Skin of body (tissue), 2 donors: ENCODE measurements around the gene KCNT2. TPM values are rescaled to one million over a fixed set of nuclear protein-coding genes. Genes with fewer than 3 reads are reported as not detected.

Source experiments
- DNase-seq: peaks from one replicate; lab custom pipeline; 2025; lab: John Stamatoyannopoulos, UW
- total RNA-seq: library from RNA; depleted of rRNA; stranded (reverse); fragments of >200 nt; gene quantifications from one replicate; pipeline ENCODE4 v1.2.3, GENCODE V29; 2014

Gene KCNT2
- total RNA-seq, 1 donor from 2014 or later = 5.1 TPM

DNA sequence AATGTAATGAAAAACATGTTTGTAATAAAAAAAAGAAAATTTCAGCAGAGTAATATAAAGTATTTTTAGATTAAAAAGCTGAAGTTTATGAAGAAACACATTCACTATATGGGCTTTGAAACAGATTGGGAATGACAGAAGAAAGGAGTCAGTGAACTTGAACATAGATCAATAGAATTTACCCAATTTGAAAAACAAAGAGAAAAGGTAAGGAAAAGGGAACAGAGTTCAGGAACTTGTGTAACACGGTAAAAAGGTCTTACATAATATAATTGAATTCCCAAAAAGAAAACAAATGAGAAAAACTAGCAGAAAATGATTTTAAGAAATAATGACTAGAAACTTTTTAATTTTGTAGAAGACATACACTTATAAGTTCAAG is 206.8 kb downstream of the KCNT2 start:
- DNase-seq = no peak

DNA sequence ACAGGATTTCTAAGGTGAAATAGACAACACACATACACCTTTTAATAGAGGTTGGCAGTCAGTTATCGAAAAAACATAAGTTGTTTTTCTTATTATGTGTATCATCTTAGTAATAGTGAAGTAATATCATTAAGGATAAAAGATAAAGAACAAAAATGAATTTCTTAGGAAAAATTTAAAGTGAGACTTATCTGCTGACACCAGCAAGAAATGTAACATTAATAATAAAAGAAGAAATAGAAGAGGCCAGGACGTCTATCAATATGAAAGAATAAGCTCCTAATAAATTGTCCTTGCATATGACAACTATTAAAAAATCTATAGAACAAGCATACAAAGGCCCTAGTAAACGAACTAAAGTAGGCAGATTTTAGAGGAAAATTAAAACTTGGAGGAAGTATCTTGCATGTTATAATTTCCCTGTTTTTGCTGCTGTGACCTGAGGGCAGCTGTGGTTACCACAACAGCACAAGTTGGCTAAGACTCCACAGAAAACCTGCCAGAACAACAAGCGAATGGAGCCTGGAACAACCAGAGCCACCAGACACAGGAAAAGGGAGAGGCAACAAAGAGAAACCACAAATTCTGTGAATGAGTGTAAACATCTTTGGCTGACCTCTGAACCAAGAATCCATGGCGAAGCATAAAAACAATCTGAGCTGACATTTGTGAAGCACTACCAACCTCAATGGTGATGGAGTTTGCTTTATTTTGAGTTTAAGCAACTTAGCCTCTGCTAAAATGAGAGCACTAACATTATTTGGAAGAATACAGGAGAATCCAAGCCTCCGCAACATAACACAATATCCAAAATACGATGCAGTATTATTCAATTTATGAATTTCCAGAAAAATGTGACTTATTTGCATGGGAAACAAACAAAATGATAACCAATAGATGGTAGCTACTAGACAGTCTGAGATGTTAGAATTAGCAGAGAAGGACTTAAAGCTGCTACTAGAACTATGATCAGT is 207.5 kb downstream of the KCNT2 start:
- no peak for DNase-seq

DNA sequence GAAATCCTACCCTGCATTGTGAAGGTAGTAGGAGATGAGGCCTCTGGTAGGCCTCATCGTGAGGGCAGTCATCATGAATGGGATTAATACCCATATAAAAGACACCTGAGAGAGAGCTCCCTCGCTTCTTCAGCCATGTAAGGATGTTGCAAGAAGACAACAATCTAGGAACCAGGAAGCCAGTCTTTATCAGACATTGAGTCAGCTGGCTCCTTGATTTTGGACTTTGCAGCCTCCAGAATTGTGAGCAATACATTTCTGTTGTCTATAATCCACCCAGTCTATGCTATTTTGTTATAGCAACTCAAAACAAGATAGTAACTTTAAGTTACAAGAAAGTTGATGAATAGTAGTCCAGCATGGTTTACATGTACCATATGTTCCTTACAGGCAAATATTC is 208.5 kb downstream of the KCNT2 start:
- DNase-seq = no peak

DNA sequence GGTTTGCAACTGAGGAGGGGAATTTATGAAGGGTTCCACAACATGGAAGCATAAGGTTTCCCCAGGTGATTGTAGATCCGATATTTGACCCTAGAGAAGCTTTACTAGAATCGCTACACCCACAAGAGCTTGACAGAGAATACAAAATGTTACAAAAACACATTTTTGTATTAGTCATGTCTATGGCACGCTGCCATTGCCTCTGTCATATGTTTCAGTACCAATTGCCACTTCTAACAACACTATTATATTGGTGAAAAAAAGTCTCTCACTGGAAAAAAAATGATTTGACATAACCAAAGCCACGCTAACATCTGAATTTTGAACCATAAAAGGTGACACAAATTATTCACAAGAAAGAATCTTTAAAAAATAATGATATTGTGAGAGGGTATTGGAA is 214.5 kb downstream of the KCNT2 start:
- DNase-seq = peak; percentile 2

DNA sequence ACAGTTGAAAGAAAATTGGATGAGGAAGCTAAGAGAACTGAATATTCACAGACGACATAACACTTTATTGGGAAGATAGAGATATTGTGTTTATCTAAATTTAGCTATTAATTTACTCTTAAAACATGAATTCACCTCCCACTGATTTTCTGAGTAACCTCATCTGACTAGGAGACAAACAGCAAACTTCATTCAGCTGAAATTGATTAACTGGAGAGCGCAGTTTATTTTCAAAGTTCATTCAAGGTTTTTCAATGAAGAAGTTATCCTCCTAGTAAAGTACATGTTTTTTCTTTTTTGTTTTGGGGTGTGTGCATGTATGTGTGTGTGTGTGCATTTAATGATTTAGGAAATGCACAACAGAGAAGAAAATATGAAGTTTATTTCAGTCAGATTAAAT is 215.0 kb downstream of the KCNT2 start:
- DNase-seq = no peak

DNA sequence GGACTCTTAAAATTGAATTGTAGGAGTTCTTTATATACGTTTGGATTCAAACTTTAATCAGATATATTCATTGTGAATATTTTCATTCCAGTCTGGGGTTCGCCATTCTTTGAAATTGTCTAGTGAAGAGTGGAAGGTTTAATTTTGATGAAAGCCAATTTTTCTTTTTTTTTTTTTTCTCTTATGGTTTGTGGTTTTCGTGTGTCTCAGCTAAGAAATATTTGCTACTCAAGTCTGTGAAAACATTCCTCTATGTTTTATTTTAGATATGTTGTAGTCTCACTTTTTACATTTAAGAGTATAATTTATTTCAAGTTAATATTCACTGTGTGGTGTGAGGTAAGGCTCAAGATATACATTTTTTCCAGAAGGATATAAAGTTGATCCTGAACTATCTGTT is 220.5 kb downstream of the KCNT2 start:
- no peak for DNase-seq

DNA sequence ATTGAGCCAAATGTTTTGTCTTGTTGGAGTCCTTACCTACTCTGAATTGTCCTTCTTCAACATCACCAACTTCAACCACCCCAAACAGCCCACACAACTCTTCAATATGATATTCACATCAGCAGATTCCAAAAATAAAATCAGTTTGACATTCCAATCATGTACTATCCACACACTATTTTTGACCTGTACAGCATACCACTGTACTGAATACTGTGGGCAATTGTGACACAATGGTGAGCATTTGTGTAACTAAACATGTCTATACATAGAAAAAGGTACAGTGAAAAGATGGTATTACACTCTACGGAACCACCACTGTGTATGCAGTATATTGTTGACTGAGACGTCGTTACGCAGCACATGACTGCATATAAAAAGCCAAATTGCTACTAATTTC is 223.1 kb downstream of the KCNT2 start:
- DNase-seq = no peak

DNA sequence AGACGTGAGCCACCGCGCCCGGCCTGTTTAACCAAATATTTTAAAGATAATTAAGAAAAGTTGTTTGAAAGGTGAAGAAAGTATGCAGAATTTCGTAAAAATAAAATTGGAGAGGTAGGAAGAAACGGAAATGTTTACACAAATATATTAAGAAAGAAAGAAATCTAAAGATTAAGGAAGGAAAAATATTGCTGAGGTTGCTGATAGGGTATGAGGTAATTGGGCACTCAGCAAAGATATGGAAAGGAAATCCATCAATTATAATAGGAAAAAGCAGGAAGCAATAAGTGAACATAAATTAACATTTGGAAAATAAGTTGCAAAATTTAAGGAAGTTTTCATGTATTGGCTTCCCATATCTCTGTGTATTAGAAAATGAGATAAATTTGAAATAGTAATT is 225.9 kb downstream of the KCNT2 start:
- no peak for DNase-seq

DNA sequence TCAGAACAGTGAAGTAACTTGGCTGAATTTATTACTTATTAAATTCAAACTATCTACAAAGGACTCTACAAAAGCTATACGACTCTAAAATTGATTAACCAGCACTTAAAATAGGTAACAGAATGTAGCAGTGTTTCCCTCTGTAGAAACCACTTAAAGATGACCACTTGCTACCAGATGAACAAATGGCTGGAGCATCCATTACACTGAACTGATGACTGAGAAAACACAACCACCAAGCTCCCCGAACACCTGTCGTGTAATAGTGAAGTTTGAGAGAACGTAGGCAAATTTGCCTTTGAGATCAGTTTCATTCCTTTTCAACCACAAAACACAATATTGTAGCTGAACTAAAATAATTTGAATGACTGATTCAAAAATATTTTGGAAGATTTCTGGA is 226.7 kb downstream of the KCNT2 start:
- no peak for DNase-seq

DNA sequence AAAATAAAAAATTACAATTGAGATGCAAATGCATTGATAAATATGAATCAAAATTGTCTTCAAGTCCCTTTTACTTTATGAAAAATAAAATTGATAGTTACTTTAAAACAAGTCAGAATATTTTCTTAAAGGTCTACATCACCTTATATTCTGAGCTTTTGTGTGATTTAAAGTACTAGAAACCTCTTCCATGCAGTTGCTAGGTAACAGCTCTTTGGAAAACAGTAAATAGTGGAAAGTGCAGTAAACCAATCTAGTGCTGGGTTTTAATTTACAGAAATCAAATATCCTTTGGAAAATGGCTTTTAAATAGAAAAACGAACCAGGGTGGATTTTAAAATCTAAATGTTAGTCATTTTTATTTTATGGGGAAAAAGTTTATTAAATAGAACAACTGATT is 227.9 kb downstream of the KCNT2 start:
- no peak for DNase-seq

DNA sequence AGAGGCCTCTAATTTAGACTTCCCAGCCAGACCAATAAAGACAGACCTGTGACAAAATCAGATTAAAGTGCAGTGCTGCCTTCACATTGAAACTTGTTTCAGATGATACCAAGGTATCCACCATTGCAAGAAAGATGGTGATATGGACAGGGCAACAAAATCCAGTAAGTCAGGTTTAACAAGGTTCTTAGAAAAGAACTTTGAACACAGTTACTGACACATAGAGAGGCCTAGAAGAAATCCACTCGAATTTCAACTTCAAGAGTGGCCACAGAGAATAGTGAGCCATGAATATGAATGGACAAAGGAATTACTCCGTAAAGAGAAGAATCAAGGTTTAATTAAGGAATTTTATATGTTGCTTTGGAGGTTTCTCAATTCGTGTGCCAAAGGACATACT is 230.4 kb downstream of the KCNT2 start:
- DNase-seq = no peak

DNA sequence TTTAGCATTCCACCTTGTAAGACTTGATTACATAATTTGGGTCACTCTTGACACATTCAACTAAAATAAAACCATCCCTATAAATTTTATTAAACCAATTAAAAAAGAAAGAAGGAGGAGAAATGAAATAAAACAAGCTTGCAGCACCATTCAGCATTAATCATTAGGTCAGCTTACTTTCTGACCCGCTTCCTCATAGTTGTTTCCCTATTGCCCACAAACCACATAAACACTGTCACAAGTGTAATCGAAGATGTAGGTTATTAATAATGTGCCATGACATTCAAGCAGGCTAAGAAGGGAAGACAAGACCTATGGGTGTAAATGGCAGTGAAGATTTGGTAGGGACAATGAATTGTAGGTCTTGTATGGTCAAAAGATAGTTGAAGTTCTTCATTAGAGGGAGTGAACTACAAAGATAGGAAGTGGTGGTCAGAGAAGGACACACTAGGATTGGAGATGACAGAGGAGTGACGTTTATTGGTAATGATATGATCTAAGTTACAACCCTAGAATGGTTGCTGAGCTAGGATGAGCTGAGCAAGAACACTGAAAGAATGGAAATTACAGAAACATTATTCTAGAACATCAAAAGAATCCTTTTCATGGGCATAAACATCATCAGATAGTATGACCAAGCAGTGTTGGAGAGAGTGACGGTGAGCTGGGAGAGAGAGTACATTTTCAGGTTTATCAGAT is 231.5 kb downstream of the KCNT2 start:
- no peak for DNase-seq

DNA sequence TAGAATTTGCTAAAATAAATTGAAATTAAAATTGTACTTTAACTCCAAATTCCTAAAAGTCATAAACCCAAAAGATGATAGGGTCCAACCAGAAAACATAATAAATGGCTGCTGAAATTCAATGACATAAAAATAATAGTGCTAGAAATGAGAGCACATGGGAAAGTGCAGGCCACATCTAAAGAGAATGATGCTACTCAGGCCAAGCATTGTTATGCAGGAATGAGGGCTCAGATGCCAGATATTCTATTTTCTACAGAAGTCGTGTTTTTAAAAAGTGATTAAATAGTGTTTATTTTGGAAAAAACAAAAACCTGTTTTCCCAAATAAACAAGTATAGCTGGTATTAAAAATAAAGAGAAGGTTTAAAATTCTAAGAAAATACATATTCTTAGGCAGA is 234.4 kb downstream of the KCNT2 start:
- no peak for DNase-seq

DNA sequence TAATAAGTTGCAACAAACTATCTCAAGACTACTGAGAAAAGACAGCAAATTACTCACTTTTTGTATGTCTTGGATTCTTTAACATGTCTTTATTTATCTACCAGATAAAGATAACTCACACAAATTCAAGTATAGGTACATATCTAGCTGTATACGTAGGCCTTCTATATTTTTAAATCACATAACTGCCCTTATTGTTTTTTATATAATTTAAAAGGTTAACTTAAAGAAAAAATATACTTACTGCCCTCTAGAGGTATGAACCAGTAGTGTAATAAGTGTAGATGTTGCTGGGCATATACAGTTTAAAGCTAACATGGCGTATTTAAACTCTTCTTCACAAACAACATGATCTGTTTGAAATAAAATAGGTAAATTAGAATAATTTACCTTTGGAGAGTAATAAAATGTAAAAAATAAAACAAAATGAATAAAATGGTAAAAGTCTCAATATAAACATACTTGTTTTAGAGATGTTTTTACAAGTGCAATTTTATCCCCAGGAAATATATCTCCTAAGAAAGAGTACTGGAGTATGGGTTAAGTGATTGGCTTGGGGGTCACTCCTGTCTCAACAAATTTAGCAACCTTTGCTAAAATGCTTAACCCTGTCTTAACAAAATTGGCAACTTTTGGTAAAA is 235.2 kb downstream of the KCNT2 start:
- DNase-seq = peak; percentile 4

DNA sequence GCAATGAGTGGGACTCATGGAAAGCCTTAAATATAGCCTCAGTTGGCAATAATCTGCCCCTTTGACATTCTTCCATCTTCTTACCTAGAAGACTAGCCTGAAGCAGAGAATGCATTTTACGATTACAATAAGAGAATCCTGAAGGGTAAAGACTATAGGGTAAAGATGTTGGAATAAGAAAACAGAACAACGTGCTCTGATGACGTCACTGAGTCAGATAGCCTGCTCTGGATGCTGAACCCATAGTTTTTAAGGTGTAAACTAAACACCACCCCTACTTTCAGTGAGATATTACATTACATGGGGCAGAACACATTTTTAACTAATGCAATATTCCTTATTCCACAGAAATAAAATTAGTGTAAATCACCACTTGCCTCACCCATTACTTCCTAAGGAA is 240.4 kb downstream of the KCNT2 start:
- DNase-seq = no peak

DNA sequence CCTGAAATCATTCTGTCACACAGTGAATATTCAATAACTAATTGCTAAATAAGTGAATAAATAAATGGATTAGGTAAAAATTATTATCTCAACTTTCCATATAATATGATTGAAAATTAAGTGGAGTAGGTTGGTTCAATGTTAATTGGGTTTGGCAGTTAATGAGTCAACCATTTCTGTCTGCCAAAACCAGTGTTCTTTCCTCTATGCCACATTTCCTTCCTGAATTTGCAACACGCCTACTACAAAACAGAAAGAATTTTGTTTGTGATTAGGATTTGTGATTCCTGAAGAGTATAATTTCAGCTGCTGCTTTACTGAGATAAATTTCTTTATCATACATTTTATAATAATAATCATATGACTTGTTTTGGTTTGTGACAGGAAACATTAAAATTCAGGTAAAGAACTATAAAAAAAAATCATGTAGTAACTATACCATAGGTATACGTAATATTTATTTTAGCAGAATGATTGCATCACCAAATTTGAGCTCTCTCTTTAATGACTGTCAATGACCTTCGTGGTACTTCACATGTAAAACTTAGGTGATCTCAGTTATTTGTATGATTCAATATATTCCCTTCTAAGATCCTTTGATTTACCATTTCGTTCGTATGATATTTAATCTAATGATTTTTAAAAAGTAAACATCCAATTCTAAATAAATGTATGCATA is 241.3 kb downstream of the KCNT2 start:
- no peak for DNase-seq

DNA sequence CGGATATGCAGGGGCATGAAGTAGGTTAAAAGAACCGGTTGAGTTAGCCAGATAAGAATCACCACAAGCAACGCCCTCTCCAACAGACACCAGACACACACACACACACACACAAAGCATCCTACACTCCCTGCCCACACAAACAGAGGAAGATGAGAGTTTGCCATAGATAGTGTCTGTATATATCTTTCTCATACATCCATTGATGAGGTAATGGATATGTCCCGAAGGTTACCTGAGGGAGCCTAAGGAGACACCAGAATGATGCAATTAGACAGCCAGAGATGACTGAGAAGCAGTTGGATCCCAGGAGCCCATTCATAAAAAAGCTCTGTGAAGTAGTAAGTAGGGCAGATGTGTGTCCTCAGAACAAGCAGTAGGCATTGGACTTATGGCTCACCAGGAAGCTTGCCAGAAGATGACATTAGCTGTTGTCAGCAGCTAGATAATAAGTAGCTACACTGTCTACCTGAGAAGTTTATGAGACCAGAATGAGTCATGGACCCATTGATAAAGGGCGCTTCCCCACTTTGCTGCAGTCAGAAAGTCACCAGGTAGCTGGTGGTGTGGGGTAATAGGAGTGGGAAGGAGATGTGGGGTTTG is 247.0 kb downstream of the KCNT2 start:
- DNase-seq = no peak

DNA sequence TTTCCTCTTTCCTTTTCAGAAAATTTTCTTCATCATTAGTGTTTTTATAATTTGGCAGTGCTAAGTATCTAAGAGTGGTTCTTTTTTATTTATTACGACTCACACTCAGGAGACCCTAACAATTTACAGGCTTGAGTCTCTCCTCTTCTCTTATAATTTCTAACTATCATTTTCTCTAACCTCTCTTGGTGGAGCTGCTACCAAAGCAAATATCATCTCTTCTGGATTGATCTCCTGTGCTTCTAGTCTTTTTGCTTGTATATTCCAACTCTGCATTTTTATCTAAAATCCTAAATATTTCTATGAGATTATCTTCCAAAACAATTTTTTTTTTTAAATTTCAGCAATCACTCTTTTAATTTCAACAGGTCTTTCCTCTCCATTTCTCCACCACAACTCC is 250.3 kb downstream of the KCNT2 start:
- DNase-seq = no peak

DNA sequence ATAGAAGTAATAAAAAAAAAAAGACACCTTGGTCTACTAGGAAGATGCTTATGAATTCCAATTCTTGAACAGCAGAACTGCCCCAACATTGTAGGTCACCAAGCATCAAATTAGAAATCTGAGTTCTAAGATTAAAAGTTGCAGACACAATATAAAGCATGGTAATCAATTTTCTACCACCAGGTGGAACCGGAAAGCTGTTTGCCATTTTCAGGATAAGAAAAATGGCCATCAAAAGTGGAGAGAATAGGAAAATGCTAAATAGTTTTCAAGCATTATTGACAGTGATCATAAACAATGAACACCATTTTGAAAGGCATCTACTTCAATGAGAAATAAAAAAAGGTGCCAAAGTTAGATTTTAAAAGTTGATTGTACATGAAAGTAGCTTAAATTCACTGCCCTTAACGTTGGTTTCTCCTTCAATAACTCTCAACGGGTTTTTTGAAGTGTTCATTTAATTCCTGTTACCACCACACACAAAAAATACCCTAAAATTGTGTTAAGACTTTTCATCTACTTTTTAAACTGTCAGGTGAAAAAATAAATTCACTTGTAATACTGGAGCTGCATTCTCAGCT is 252.9 kb downstream of the KCNT2 start:
- DNase-seq = no peak

DNA sequence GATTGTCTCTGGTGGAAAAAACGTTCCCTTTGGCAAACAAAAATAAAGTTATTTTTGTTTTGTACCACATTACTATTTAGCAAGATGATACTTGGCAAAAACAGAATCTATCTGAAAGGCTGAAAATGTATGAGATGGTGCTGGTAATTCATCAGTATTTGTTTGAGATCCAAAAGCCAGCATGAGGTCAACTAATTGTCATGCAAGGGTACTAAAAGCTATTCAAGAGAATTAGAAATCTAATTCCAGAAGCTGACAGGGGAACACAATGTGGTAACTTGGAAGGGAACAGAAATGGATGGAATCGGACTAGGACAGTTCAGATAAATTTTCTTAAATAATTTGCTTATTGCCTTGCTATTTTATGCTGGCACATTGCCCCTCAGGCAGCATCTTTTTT is 263.8 kb downstream of the KCNT2 start:
- no peak for DNase-seq

DNA sequence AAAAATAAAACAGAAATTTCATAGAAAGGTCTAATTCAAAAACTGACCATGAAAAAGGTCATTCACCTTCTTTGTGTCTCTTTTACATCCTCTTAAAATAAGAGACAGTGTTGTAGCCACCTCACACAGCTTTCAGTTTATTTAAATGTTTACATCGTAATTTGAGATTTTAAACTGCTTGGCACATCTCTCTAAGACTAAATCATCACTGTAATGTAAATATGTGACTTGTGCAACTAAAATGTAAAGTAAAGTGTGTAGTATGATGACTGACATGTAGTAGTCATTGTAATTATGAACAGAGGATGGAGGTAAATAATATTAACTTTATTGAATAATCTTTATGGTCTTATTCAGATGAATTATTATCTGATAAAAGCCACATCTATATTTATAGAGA is 283.9 kb downstream of the KCNT2 start:
- no peak for DNase-seq
